GM21447 (cell line): ENCODE results near the gene DGKB.

ENCODE experiments used
- ATAC-seq: cut with Tn5 transposase; IDR thresholded peaks from one replicate; pipeline ENCODE4 v1.9.1; 2021; ENCODE audit not compliant: unreplicated experiment

The DGKB gene

DNA sequence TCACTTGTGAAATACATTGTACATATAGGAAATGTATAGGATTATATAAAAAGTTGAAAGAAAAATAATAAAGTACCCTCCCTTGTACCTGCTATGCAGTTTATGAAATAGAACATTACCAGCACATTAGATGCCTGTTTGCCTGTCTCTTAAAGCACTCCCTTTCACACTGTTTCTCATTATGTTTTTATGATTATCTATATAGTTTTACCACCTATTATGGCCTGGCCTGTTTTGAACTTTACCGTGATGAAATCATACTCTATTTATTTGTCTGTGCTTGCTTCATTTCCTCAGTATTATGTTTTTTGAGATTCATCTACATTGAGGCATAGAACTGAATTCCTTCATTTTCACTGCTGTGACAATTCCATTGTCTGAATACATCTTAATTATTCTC is 41.1 kb downstream of the DGKB start:
- ATAC-seq: no peak

DNA sequence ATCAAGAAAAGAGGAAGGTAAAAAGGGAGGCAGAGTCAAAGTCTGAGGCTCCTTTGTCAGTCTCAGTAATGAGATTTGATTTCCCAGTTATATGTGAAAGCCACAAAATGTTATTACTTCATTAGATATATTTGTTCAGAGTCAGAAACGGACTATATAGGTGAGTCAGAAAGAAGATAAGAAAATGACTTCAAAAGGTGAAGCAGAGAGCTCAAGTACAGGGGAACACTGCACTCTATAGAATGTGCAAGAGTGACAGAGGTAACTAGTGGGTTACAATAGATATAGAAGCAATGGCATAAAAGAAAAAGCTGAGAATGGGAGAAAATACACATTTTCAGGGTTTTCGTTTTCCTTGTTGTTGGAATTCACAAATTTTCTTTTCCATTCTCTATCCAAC is 43.3 kb downstream of the DGKB start:
- no peak for ATAC-seq

GRCh38 chr7:14858866-14859265 is 43.7 kb downstream of the DGKB start:
- ATAC-seq: no peak

GRCh38 chr7:14858410-14858809 is 44.1 kb downstream of the DGKB start:
- no peak for ATAC-seq

GRCh38 chr7:14855033-14855794 is 47.3 kb downstream of the DGKB start:
- no peak for ATAC-seq

DNA sequence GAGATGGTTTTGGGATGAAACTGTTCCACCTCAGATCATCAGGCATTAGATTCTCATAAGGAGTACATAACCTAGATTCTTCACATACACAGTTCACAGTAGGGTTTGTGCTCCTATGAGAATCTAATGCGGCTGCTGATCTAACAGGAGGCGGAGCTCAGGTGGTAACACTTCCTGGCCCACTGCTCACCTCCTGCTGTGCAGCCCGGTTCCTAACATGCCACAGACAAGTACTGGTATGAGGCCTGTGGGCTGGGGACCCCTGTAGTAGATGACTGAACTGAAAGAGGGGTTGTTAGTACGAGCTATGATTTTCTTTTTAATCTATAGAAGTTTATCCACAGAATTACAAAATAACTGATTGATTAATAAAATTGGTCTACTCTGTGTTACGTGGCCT is 48.1 kb downstream of the DGKB start:
- no peak for ATAC-seq

- ATAC-seq: no peak
Measured at GRCh38 chr7:14851610-14852009, 50.9 kb downstream of the DGKB start.

- no peak for ATAC-seq
Measured at GRCh38 chr7:14850039-14850438, 52.5 kb downstream of the DGKB start.

GRCh38 chr7:14846405-14846804 is 56.1 kb downstream of the DGKB start:
- no peak for ATAC-seq

DNA sequence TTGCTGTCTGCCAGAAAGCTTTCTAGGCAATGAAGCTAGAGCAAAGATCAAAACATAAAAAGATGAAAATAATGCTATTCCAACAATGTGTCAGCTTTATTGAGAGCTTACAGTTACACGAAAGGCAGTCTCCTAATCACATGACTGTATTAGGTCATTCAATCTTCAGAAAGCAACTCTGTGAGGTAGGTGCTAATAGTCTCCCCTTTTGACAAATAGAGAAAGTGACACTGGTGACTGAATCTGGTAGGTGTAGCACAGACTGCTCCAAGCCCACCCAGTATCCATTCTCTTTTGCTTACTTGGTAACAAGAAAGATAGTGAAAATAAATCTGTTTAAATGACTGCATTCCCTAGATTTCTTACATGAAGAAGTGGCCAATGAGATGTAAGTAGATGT is 58.8 kb downstream of the DGKB start:
- ATAC-seq: no peak

- ATAC-seq: no peak
Measured at GRCh38 chr7:14842523-14842922, 60.0 kb downstream of the DGKB start.

DNA sequence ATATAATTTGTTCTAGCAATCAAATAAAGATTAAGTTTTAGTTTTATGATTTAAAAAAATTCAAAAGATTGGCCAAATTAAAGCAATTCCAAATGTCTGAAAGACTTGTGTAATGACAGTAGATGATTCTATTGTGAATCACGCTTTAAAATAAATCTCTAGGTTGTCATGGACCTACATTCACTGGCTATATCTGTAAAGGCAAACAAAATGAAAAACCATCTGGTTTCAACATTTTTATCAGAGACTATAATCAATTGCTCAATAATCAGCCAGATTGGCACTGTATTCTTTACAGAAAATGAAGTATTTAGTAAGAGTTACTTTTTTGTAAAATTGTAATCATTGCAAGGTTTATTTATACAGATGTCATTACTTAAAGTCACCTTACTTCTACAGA is 60.7 kb downstream of the DGKB start:
- ATAC-seq: no peak

GRCh38 chr7:14841086-14841485 is 61.5 kb downstream of the DGKB start:
- ATAC-seq: no peak

DNA sequence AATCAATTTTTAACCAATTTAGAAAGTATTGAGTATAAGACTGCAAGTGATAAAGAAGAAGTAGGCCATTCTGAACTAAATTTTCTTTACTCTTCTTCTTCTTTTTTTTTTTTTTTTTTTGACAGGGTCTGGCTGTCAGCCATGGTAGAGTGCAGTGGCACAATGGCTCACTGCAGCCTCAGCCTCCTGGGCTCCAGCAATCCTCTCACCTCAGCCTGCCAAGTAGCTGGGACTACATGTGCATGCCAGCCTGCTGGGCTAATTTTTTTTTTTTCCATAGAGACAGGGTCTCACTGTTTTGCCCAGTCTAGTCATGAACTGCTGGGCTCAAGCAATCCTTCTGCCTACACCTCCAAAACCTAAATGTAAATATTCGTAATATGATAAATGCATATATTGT is 63.2 kb downstream of the DGKB start:
- ATAC-seq: no peak

GRCh38 chr7:14837216-14837615 is 65.3 kb downstream of the DGKB start:
- no peak for ATAC-seq

DNA sequence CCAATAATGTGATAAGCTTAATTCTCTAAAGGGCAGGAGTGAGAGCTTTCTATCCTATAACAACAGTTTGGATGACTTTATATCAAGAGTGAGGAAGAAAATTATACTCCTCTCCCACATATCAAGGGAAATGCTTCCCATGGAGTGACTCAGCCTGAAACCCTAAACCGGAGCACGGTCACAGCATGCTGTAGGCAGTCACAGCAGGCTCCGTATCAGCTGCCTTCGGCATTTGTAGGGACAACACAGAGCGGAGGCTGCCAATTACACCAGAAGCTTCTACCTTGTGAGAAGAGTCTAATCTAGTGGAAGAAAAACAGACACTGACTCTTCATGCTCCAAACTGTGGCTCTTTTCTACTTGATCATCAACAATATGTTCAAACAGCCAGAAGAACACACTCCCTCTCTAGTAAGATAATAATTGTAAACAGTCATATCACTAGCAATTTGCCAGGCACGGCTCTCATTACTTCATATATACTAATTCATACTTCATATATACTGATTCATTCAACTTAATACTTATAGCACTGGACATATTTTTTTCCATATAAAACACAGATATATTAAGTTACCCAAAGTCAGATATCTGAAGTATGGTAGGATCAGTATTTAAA is 65.9 kb downstream of the DGKB start:
- no peak for ATAC-seq

GRCh38 chr7:14836006-14836405 is 66.5 kb downstream of the DGKB start:
- no peak for ATAC-seq

GRCh38 chr7:14835384-14835783 is 67.2 kb downstream of the DGKB start:
- ATAC-seq: no peak

- no peak for ATAC-seq
Measured at GRCh38 chr7:14834883-14835282, 67.7 kb downstream of the DGKB start.

- no peak for ATAC-seq
Measured at GRCh38 chr7:14834456-14834855, 68.1 kb downstream of the DGKB start.

- ATAC-seq: no peak
Measured at GRCh38 chr7:14833707-14834106, 68.8 kb downstream of the DGKB start.

GRCh38 chr7:14828053-14828452 is 74.5 kb downstream of the DGKB start:
- ATAC-seq: no peak

DNA sequence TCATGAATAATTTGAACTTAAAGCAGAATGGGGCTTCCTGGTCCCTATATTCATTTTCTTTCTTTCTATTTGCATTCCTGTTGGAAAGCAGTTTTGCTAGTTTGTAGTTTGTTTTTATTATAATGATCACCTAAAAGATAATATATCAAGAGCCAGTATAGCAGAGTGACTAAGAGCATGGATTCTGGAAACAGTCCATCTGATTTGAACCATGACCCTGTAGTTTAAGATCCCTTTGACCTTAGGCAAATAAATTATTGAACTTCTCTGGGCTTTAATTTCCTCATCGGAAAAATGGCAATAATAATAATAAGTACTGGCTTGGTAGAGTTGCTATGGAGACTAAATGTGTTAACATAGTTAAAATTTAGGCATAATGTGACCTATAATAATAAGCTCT is 76.1 kb downstream of the DGKB start:
- no peak for ATAC-seq
